GM12864 (cell line): ENCODE measurements around the gene ZNF462.
A peak's percentile ranks its signal among the peaks of the same experiment; 100 is the strongest.

ENCODE experiments used
- DNase-seq: peaks from one replicate; pipeline ENCODE4 v3.0.0-alpha.2; 2011; ENCODE audit warnings: low read depth
- H3K4me3 ChIP-seq: 2 replicates; pipeline ENCODE4 v1.5.1; 2011; ENCODE audit warnings: mild to moderate bottlenecking, low read depth, low read length, control low read depth
- TF ChIP-seq, protein P1 (sequence below): IDR thresholded peaks from 2 replicates; pipeline ENCODE4 v1.5.1; 2011; ENCODE audit warnings: low read depth, mild to moderate bottlenecking, moderate library complexity, low read length, control low read depth, inconsistent platforms; ENCODE audit errors: missing control alignments

The ZNF462 gene

DNA sequence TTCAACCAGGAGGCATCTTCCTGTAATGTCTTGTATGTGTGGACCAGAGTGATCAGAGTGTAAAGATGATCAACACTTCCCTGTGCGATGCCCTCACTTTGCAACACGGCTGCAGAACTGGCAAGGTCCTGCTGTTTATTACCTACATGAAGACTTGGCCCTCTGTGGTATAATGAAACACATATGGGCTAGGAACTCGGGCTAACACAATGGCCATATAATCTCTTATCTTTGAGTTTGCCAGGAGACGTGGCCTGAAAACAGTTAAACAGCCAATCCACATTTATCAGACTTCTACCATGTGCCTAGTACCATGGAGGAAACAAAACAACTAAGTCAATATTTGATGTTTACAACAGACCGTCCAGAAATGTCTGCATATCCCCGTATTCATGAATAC lies 145.5 kb downstream of the ZNF462 start:
- no peak overlapping the region for H3K4me3 ChIP-seq
- DNase-seq: no peak
- TF ChIP-seq, protein P1, sequence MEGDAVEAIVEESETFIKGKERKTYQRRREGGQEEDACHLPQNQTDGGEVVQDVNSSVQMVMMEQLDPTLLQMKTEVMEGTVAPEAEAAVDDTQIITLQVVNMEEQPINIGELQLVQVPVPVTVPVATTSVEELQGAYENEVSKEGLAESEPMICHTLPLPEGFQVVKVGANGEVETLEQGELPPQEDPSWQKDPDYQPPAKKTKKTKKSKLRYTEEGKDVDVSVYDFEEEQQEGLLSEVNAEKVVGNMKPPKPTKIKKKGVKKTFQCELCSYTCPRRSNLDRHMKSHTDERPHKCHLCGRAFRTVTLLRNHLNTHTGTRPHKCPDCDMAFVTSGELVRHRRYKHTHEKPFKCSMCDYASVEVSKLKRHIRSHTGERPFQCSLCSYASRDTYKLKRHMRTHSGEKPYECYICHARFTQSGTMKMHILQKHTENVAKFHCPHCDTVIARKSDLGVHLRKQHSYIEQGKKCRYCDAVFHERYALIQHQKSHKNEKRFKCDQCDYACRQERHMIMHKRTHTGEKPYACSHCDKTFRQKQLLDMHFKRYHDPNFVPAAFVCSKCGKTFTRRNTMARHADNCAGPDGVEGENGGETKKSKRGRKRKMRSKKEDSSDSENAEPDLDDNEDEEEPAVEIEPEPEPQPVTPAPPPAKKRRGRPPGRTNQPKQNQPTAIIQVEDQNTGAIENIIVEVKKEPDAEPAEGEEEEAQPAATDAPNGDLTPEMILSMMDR: no peak

DNA sequence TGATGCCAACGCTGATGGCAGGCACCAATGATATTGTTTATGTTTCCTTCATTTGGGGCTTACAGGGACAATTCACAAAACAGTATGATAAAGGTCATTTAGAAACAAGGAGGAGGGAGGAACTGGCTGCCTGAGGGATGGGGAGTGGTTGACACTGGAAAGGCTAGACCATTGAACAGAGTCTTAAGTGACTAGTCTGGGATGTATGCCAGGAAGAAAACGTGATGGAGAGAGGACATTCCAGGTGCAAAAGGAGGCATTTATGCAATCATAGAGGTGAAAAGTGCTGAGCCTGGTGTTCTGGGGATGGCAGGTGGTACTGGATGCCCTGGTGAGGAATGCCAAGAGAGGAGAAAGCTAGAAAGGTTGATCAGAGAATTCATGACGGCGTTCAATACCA lies 153.4 kb downstream of the ZNF462 start:
- DNase-seq: no peak
- no peak overlapping the region for H3K4me3 ChIP-seq
- TF ChIP-seq, protein P1: no peak

DNA sequence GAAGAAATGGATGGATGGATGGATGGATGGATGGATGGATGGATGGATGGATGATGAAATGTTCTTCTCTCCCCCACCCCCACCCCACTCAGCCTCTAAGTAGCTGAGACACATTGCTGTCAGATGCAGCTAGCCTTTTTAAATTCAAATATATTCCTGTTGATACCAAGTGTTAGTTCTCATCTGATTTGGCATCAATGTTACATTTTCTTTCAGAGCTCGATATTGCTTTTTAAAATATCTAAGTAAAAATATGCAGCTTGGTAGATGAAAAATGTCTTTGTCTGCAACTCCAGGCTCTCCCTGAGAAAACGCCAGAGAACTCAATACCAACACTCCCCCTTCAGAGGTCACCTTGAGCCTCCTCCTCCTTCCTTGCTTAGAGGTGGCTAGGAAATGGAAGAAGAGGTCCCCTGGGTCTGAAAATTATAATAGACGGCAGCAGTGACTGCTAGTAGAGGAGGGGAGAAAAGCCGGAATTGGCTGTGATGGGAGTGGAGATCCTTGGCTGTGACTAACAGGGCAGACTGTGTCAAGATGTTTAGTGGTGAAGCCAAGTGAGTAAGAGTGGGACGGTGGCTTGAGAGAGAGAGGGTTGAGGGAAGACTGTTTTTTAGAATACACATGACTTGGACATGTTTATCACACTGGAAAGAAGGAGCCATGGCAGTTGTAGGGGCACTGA lies 156.0 kb downstream of the ZNF462 start:
- TF ChIP-seq, protein P1: no peak
- DNase-seq: no peak
- H3K4me3 ChIP-seq: no peak overlapping the region

DNA sequence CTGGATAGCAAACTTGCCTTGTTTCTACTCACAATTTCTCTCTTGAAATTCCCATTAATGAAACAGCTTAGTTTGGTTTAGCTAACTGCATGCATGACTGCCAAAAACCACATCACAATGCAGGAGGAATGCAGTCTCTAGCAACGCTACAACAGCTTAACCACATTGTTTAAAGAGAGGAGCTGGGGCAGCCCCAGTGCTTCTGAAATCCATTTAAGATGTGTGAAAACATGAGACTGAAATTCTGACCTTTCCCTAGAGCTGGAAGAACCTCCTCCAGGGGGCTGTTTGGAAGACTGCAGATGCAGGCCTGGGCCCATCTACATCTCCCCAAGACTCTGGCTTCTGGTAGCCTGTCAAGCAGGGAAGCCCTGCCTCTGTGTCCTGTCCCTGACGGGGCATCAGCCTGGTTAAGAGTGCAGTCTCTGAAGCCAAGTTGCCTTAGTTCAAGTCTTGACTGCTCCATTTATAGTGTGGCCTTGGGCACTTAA lies 157.1 kb downstream of the ZNF462 start:
- no peak overlapping the region for H3K4me3 ChIP-seq
- DNase-seq: no peak
- TF ChIP-seq, protein P1: no peak

DNA sequence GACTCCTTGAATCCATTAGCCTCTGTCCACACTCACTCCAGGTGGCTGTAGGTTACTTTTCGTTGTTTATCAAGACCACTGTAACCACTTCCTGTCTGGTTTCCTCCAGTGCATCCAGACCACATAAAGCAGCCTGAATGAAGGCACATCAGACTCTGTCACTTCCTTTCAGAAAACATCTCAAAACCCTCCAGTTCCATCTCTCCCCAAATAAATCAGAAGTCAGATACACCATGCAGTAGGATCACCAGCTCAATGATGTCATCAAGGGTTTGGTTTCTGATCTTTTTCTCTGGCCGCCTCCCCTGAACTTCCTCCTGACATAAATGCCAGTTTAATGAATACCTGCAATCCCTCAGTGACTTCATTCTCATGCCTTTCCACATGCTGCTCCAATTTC lies 161.2 kb downstream of the ZNF462 start:
- DNase-seq: peak; percentile 7
- TF ChIP-seq, protein P1: no peak
- H3K4me3 ChIP-seq: no peak overlapping the region

DNA sequence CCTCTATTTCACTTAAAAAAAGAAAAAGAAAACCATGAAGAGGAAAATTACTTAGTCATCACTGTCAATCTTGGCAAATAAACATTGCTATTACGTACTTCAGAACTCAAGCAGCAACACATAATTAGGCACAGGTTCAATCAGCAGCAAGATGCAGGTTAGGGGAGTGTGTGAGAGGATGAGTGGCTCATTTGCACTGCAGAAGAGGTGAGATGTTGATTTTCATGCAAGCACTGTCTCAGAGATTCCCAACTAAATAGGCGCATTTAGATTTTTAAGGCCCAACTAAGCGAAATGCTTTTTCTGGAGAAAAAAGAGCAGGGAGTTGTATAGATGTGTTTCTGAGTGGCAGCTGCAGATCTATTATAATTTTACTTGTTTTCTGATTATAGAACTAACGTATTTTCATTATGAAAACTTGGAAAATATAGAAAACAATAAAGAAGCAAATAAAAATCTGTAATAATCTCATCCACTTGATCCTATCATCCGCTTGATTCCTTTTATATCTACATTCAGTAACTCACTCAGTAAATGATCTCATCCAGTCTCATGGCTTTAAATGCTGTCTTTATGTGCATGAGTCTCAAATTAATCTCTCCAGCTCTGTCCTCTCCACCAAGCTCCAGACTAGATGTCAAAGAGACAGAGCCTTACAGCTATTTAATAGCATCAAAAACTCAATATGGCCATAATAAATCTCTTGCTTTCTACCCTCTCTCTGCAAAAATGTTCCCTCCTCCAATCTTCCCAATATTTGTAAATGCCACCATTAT lies 162.5 kb downstream of the ZNF462 start:
- no peak overlapping the region for H3K4me3 ChIP-seq
- TF ChIP-seq, protein P1: no peak
- DNase-seq: no peak
